AG20443 (cell line): ENCODE results near the gene RPS4Y2.

ENCODE experiments used
- DNase-seq: peaks from one replicate; pipeline ENCODE4 v3.0.0; 2012; ENCODE audit warnings: low spot score, mixed read lengths

The RPS4Y2 gene

GRCh38 chrY:20755808-20756207, at the start of gene RPS4Y2:
TSS of gene RPS4Y2 (plus strand) at chrY:20756108. CDS start at chrY:20756164, 56 bp downstream.
- no peak for DNase-seq

- no peak for DNase-seq
Measured at GRCh38 chrY:20714391-20714790, 41.5 kb upstream of the RPS4Y2 start.

- no peak for DNase-seq
Measured at GRCh38 chrY:20726184-20726907, 29.6 kb upstream of the RPS4Y2 start.

- no peak for DNase-seq
Measured at GRCh38 chrY:20735200-20735599, 20.7 kb upstream of the RPS4Y2 start.

GRCh38 chrY:20739806-20740205, 16.1 kb upstream of the RPS4Y2 start:
- no peak for DNase-seq

GRCh38 chrY:20740609-20741008, 15.3 kb upstream of the RPS4Y2 start:
- DNase-seq, result peak; percentile 5

- no peak for DNase-seq
Measured at GRCh38 chrY:20745060-20745459, 10.8 kb upstream of the RPS4Y2 start.

- DNase-seq, result no peak
Measured at GRCh38 chrY:20746919-20747318, 9.0 kb upstream of the RPS4Y2 start.

GRCh38 chrY:20763869-20764268, 8.0 kb downstream of the RPS4Y2 start:
- DNase-seq, result no peak

GRCh38 chrY:20765117-20765516, 9.2 kb downstream of the RPS4Y2 start:
- DNase-seq, result no peak

- no peak for DNase-seq
Measured at GRCh38 chrY:20770755-20771154, 14.8 kb downstream of the RPS4Y2 start.

GRCh38 chrY:20776104-20776503, 20.2 kb downstream of the RPS4Y2 start:
- no peak for DNase-seq

- DNase-seq, result no peak
Measured at GRCh38 chrY:20780104-20780654, 24.3 kb downstream of the RPS4Y2 start.

GRCh38 chrY:20780776-20781175, 24.9 kb downstream of the RPS4Y2 start:
- DNase-seq, result no peak

GRCh38 chrY:20781408-20781807, 25.5 kb downstream of the RPS4Y2 start:
- no peak for DNase-seq

GRCh38 chrY:20784965-20785364, 29.1 kb downstream of the RPS4Y2 start:
- DNase-seq, result no peak

GRCh38 chrY:20787076-20787475, 31.2 kb downstream of the RPS4Y2 start:
- DNase-seq, result no peak

GRCh38 chrY:20798351-20799049, 42.6 kb downstream of the RPS4Y2 start:
- no peak for DNase-seq

GRCh38 chrY:20802659-20803058, 46.8 kb downstream of the RPS4Y2 start:
- DNase-seq, result no peak

- DNase-seq, result no peak
Measured at GRCh38 chrY:20806243-20806642, 50.3 kb downstream of the RPS4Y2 start.

- DNase-seq, result no peak
Measured at GRCh38 chrY:20813459-20813858, 57.6 kb downstream of the RPS4Y2 start.

- DNase-seq, result no peak
Measured at GRCh38 chrY:20814794-20815193, 58.9 kb downstream of the RPS4Y2 start.

GRCh38 chrY:20817067-20817466, 61.2 kb downstream of the RPS4Y2 start:
- no peak for DNase-seq
